Adipose tissue (tissue), 3 donors: ENCODE results near the gene FAM161A. TPM values are rescaled to one million over a fixed set of nuclear protein-coding genes. Genes with fewer than 3 reads are reported as not detected.
"Not testable (repeated sequence)": the region's sequence is repeated elsewhere in the genome, so short reads cannot be mapped to it uniquely, and the experiment has no call there.

Experiments used
- H3K27ac ChIP-seq: one replicate; pipeline ENCODE4 v1.5.1; 2013; ENCODE audit warnings: low read depth, low read length
- WGBS, 3 donors: extraction: QIAGEN DNeasy Blood & Tissue Kit; methylation state at CpG; one replicate each; pipeline ENCODE4 v1.1.7; 2013; 5-methylcytosine and 5-hydroxymethylcytosine counted together
- polyA plus RNA-seq, 3 donors: library from polyadenylated mRNA; stranded (reverse); fragments of 200-250 nt; gene quantifications; one replicate each; pipeline ENCODE4 v1.2.3, GENCODE V29; 2013
- donor health status: healthy with polysubstance abuse.
- donor health status: Bipolar disorder and iron deficiency.
- donor health status: healthy.

Gene FAM161A, protein sequence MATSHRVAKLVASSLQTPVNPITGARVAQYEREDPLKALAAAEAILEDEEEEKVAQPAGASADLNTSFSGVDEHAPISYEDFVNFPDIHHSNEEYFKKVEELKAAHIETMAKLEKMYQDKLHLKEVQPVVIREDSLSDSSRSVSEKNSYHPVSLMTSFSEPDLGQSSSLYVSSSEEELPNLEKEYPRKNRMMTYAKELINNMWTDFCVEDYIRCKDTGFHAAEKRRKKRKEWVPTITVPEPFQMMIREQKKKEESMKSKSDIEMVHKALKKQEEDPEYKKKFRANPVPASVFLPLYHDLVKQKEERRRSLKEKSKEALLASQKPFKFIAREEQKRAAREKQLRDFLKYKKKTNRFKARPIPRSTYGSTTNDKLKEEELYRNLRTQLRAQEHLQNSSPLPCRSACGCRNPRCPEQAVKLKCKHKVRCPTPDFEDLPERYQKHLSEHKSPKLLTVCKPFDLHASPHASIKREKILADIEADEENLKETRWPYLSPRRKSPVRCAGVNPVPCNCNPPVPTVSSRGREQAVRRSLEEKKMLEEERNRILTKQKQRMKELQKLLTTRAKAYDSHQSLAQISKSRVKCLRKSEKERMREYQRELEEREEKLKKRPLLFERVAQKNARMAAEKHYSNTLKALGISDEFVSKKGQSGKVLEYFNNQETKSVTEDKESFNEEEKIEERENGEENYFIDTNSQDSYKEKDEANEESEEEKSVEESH
- polyA plus RNA-seq, result 1 to 10 TPM; 1.4 to 2.1 (median 1.8) TPM

DNA sequence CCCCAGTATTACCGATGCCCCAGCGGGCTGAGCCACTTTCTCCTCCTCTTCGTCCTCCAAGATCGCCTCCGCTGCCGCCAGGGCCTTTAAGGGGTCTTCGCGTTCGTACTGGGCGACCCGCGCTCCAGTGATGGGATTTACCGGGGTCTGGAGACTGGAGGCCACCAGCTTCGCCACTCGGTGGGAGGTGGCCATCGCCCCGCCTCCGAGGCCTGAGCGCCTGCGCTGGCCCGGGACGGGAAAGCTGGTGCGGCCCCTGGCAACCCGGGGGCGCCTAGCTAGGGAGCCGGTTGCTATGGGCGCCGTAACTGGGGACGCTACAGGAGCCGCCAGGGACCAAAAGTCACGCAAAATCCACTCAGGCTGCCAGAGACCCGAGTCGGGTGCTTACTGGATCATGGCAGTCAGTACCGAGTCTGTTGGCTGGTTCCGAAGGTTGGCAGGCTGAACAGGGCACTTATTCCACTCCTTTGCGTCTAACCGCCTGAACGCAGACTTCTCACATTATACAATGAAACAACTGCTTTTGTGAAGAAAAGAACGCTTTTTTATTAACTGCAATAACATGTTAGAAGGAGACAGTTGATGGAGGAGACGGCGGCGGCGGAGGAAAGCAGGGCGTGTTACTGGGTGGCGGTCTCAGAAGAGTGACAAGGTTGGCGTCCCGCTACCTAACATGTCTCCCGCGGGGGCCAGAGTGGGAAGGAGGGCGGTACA is at the start of gene FAM161A:
Gene FAM161A, minus strand, starts transcription at position 214 of the 717 bp plus-strand sequence. Its CDS starts 19 bp downstream, at position 195.
- no peak within 1 kb of the TSS for H3K27ac ChIP-seq
- WGBS, 3 donors, result 0% methylated on average over 47 to 50 of the region's 50 CpGs

DNA sequence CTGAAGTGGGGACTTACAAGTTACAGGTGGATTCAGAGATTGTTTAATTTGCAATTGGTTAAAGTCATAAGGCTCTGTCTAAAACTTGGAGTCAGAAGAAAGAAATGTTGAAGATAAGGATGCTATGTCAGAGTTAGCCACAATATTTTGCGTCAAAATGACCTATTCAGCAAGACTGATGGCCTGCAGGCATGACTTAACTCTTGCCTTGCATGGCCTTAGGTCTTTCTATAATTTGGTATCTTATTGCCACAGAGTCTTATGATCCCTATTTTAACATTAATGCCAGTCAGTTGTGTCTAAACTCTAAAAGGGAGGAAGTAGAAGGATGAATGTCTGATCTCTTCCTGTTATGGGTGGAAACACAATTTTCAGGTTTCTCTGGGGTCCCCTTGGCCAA is 46.4 kb upstream of the FAM161A start:
- H3K27ac ChIP-seq, result no peak overlapping the region
- WGBS, 3 donors, result 54 to 73% (median 67%) methylated on average over 1 of the region's 1 CpG

DNA sequence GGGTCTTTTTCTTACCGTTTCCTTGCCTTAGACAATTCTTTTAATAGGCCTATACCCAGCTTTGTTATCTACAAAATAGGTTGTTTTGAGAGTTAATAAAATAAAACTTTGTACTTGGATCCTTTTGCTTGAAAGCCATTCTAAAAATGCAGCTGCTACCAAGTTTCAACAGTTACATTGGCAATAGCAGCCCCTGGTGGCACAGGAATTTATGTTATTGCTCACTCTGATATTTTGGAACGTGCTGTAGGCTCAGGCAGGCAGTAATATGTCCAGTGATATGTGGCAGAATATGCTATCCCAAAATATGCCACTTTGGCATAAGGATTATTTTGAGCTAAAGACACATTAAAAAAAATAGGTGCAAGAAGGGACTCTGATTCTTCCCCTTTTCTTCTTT is 45.0 kb upstream of the FAM161A start:
- 8 to 52% (median 48%) methylated on average over 2 of the region's 2 CpGs for WGBS, 3 donors

DNA sequence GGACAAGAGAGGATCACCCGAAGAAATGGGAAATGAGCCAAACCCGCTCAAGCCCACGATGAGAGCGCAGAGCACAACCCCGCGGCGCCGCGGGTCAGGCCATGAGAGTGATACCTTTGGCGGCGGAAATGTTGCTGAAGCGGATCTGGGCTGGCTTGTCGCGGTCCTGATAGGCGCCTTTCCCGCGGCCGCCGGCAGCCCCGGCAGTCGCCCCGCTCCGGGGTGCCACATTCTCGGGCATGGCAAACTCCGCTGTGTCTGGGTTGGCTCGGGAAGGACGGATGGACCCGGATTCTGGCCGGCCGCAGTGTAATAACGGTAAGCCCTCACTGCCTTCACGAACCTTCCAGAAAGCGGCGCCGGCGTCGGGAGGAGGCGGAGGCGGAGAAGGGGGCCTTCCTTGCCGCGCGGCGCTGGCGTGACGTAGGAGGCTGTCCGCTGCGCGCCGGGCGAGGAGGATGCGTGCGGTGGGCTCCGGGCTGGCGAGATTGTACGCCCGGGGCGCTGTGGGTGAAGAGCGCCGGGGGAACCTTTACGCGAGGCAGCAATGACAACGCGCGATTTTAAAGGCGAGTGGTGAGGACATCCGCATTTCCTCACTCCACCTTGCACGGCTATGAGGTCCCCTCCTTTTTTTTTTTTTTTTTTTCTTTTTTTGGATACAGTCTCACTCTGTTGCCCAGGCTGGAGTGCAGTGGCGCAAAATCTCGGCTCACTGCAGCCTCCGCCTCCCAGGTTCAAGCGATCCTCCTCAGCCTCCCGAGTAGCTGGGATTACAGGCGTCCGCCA is 34.6 kb upstream of the FAM161A start, which contains the start of gene CCT4:
Gene CCT4, minus strand, starts transcription at position 390 of the 789 bp plus-strand sequence. Its CDS starts 149 bp downstream, at position 241.
- peak within 1 kb of the TSS; percentile 93 for H3K27ac ChIP-seq
- WGBS, 3 donors, result 1% methylated on average over 74 of the region's 74 CpGs

More for the DNA sequence above, 45.0 kb upstream of the FAM161A start:
- H3K27ac ChIP-seq, result no peak overlapping the region

DNA sequence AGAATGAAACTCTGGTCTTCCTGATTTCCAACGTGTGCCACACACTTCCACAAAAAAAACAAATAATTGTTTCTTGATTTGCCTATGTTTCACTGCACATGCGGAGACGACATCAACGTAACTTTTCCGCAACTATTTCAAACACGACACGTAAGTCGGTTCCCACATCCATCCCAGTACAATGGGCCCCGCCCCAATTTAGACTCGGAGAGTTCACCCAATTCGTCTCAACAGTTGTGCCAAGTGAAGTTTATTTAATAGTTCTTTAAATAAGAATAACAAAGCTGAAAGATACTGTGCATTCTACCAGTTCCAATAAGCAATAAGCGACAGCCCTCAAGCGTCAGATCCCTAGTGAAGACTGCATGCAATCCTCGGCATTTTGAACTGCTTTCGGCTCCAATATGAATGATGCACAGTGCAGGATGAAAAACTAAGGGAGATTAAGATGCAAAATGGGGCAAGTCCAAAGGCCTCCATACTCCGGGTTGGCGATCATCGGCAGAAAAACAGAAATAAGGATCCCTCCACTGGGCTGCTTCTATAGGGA is 33.9 kb upstream of the FAM161A start:
- H3K27ac ChIP-seq, result no peak overlapping the region
- 0 to 1% (median 0%) methylated on average over 18 of the region's 18 CpGs for WGBS, 3 donors

DNA sequence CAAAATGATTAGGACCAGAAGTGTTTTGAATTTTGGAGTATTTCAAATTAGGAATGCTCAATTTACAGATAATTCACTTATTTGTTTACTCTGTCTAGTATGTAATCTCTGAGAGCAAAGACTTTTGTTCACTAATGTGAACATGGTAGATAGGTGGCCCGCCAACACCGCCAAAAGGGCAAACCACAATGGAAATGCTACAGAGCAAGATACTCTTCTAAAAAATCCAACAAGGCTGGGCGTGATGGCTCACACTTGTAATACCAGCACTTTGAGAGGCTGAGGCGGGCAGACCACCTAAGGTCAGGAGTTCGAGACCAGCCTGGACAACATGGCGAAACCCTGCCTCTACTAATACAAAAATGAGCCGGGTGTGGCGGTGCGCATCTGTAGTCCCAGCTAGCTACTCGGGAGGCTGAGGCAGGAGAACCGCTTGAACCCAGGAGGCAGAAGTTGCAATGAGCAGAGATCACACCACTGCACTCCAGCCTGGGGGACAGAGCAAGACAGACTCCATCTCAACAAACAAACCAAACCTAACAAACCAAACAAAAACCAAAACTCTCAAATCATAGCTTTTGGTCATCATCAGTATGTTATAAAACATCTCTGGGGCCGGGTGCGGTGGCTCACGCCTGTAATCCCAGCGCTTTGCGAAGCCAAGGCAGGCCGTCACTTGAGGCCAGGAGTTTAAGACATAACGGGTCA is 32.2 kb upstream of the FAM161A start:
- 88 to 92% (median 89%) methylated on average over 18 of the region's 18 CpGs for WGBS, 3 donors
- H3K27ac ChIP-seq, result no peak overlapping the region

DNA sequence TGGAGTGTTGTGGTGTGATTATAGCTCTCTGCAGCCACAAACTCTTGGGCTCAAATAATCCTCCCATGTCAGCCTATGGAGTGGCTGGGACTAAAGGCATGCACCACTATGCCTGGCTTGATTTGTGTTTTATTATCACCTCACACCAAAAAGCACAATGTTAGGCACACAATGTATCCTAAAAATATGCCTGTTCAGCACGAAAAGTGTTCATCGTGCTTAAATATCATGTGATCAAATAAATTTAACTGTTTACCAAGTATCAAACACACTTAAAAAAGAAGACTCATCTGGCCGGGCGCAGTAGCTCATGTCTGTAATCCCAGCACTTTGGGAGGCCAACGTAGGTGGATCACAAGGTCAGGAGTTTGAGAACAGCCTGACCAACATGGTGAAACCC is 29.0 kb upstream of the FAM161A start:
- 89 to 93% (median 91%) methylated on average over 5 of the region's 5 CpGs for WGBS, 3 donors
- H3K27ac ChIP-seq, result no peak overlapping the region

DNA sequence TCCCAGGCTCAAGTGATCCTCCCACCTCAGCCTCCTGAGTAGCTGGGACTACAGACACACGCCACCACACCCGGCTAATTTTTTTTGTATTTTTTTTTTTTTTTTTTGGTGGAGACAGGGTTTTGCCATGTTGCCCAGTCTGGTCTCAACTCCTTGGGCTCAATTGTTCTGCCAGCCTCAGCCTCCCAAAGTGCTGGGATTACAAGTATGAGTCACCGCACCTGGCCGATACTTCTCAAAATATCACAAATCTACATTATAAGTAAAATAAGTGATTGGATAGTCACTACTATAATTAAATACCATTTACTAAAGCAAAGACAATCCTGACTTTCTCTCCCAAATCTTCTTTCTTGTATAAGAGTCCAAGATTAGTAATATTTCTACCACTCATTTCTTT is 25.5 kb upstream of the FAM161A start:
- not testable (repeated sequence) for H3K27ac ChIP-seq
- 93 to 100% (median 97%) methylated on average over 4 of the region's 4 CpGs for WGBS, 3 donors

DNA sequence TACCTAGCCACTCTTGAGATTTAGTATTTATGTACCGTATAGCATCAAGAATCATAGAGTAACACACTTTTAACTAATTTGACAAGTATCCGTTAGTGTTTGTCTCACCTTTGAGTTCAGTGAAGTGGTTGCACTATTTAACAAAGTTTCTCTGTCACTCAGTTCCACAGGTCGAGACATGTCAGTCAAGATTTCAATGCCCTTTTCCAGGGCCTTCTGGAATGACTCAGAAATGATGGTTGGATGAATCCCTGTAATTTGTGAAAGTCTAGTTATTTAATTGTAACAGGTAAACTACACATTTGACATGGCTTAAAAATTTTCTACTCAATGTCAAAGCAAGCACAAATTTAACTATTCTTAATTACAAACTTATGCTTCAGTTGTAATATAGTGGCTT is 24.9 kb upstream of the FAM161A start:
- H3K27ac ChIP-seq, result no peak overlapping the region
- WGBS, 3 donors, result 94 to 97% (median 97%) methylated on average over 3 of the region's 3 CpGs

DNA sequence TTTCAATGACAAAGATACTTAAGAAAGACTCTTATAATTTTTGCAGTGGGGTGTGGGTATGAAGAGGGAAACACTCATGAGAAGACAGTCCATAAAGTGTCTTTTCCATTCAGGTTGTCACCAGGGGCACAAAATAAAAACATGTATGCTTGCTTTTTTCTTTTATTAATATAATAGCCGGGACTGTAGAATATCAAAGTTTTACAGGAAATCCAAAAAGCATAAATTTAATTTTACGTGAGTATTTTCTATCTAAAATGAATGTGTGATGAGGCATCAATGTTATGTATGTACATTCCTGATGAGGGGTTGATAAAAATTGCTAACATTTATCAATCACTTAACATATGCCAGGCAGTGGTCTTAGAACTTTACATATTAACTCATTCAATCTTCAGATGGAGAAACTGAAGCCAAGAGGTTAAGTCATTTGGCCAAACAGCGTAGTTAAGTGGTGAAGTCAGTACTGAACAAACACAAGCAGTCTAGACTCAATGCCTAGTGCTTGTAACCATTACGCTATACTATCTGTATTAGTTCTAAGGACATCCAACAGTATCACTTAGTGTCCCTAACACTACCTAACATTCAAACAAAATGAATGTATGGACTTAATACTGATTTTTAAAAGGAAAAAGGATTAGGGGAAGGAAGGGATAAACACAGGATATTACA is 23.8 kb upstream of the FAM161A start:
- WGBS, 3 donors, result 92 to 97% (median 97%) methylated on average over 4 of the region's 4 CpGs
- no peak overlapping the region for H3K27ac ChIP-seq

DNA sequence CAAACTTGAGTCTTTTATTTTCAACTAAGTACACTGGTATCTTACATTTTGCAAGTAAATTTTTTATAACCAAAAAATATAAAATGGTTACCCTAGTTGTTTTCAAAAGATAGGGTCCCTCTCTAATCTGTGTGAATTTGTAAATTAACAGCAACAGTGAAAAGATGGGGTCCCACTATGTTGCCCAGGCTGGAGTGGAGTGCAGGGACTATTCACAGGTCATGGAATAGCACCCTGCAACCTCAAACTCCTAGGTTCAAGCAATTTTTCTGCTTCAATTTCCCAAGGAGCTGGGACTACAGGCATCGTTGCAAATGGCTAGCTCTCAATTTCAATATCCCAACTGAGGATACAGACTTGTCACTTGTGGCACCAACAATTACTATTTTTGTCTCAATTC is 22.5 kb upstream of the FAM161A start:
- 88 to 95% (median 91%) methylated on average over 1 of the region's 1 CpG for WGBS, 3 donors
- H3K27ac ChIP-seq, result no peak overlapping the region

DNA sequence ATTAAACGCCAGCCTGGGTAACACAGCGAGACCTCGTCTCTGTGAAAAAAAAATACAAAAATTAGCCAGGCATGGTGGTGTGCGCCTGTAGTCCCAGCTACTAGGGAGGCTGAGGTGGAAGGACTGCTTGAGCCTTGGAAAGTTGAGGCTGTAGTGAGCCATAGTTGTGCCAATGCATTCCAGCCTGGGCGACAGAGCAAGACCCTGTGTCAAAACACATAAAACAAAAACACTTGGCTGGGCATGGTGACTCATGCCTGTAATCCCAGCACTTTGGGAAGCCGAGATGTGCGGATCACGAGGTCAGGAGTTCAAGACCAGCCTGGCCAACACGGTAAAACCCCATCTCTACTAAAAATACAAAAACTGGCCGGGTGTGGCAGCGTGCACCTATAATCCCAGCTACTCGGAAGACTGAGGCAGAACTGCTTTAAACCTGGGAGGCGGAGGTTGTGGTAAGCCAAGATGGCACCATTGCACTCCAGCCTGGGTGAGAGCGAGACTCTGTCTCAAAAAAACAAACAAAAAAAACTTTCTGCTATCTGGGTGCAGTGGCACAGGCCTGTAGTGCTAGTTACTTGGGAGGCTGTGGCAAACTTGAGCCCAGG is 12.7 kb upstream of the FAM161A start:
- WGBS, 3 donors, result 98 to 99% (median 98%) methylated on average over 14 of the region's 14 CpGs
- H3K27ac ChIP-seq, result not testable (repeated sequence)

DNA sequence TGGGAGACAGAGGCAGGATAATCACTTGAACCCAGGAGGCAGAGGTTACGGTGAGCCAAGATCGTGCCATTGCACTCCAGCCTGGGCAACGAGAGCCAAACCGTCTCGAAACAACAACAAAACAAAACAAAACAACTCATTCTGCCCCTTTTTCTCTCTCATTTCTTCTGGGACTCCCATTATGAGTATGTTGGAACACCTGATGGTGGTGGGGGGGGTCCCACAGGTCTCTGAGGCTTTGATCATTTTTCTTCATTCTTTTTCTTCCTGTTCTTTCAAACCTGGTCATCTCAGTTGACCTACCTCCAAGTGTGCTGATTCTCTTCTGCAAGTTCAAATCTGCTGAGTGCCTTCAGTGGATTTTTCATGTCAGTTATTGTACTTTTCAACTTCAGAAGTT is 8.2 kb upstream of the FAM161A start:
- no peak overlapping the region for H3K27ac ChIP-seq
- 96 to 99% (median 97%) methylated on average over 5 of the region's 5 CpGs for WGBS, 3 donors

DNA sequence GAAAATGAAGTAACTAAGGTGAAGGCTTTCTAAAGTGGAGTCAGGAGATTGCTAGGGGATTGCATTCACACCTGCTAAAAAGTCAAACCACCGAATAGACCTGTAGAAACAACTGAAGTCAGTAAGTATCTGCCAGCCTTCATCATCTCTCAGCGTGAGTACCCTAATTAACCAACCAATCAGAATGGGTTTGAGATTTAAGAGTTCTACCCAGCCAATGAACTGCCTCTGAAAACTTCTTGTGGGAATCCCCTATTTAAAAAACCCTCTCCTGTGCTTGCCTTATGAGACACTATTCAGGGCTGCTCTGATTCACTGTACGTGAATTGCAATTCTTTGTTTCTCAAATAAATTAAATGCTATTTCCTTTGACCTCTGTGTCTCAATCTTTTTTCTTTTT is 3.4 kb upstream of the FAM161A start:
- H3K27ac ChIP-seq, result no peak overlapping the region
- WGBS, 3 donors, result 78 to 90% (median 86%) methylated on average over 3 of the region's 3 CpGs

DNA sequence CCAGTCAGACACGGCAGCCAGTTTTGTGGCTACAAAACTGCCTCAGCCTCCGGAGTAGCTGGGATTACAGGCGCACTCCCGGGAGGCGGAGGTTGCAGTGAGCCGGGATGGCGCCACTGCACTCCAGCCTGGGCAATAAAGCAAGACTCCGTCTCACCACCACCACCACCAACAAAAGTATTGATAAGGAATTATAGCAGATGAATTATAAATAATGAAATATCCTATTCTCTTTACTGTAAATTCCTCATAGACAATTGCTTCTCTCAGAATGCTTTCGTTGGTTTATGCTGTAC is 1.4 kb upstream of the FAM161A start:
- WGBS, 3 donors, result 33 to 46% (median 42%) methylated on average over 9 of the region's 9 CpGs
- H3K27ac ChIP-seq, result no peak overlapping the region

DNA sequence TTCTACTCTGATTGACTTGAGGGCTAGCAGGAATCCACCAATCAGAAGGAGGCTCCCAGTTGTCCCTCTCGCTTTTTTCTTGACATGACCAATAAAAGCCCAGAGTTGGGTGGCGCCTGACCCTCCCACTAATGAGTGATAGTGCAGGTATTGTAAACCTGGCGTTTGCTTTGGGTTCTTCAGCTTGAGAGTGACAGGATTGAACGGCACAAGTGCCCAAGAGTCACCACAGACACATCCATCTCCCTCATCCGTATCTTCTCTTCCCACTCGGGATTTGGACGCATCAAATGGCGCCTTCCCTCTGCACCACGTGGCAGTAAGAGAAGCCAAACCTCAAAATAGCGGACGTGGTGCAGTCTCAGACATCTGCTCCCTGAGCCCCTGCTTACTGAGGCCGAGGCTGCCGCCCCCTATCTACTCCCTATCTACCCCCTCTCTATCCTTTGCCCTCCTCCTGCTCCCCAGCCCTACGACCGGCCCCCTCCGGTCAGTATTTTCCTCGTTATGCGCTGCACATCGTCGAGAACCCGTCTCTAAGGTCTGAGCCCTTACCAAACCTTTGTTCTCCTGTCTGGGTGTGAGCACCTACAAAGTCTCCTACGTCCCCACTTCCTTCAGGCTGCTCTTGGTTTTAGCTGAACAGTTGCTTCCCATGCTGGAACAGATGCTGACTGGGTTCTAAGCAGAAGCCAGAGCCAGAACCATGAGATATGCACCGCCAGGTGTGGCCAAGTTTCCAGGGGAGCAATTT is 881 bp upstream of the FAM161A start:
- 1 to 3% (median 2%) methylated on average over 23 of the region's 23 CpGs for WGBS, 3 donors
- no peak overlapping the region for H3K27ac ChIP-seq
